HPDE6-E6E7 (cell line): Measurements from ENCODE around the gene ZNF629.
"Not testable (repeated sequence)": the region's sequence is repeated elsewhere in the genome, so short reads cannot be mapped to it uniquely, and the experiment has no call there.

ENCODE experiments used
- DNase-seq: peaks from one replicate; pipeline ENCODE4 v3.0.0; 2011; ENCODE audit warnings: missing footprints; ENCODE audit errors: extremely low spot score

ZNF629 gene

GRCh38 chr16:30786936-30787612, at the start of gene ZNF629:
ZNF629 (minus strand) TSS chr16:30787205; CDS start chr16:30784482, 2,723 bp downstream.
- DNase-seq: no peak

GRCh38 chr16:30834130-30834740, 47.2 kb upstream of the ZNF629 start:
- DNase-seq: no peak

GRCh38 chr16:30830072-30830417, 43.0 kb upstream of the ZNF629 start:
- no peak for DNase-seq

GRCh38 chr16:30829130-30830071, 42.4 kb upstream of the ZNF629 start:
- DNase-seq: no peak

GRCh38 chr16:30821891-30822290, 34.9 kb upstream of the ZNF629 start:
- no peak for DNase-seq

GRCh38 chr16:30821441-30821840, 34.4 kb upstream of the ZNF629 start:
- not testable (repeated sequence) for DNase-seq

- DNase-seq: no peak
Observed at GRCh38 chr16:30820952-30821421, 34.0 kb upstream of the ZNF629 start.

- DNase-seq: no peak
Observed at GRCh38 chr16:30816769-30817168, 29.8 kb upstream of the ZNF629 start.

- DNase-seq: no peak
Observed at GRCh38 chr16:30813821-30814189, 26.8 kb upstream of the ZNF629 start.

- DNase-seq: not testable (repeated sequence)
Observed at GRCh38 chr16:30809675-30810074, 22.7 kb upstream of the ZNF629 start.

- not testable (repeated sequence) for DNase-seq
Observed at GRCh38 chr16:30808890-30809426, 22.0 kb upstream of the ZNF629 start.

- no peak for DNase-seq
Observed at GRCh38 chr16:30808146-30808545, 21.1 kb upstream of the ZNF629 start.

- DNase-seq: peak; percentile 71
Observed at GRCh38 chr16:30805370-30806169, 18.6 kb upstream of the ZNF629 start.

- no peak for DNase-seq
Observed at GRCh38 chr16:30805056-30805369, 18.0 kb upstream of the ZNF629 start.

- no peak for DNase-seq
Observed at GRCh38 chr16:30802936-30803335, 15.9 kb upstream of the ZNF629 start.

GRCh38 chr16:30797670-30798309, 10.8 kb upstream of the ZNF629 start:
- DNase-seq: no peak

- no peak for DNase-seq
Observed at GRCh38 chr16:30794634-30795033, 7.6 kb upstream of the ZNF629 start.

- no peak for DNase-seq
Observed at GRCh38 chr16:30793508-30794069, 6.6 kb upstream of the ZNF629 start.

GRCh38 chr16:30787613-30788378, 791 bp upstream of the ZNF629 start:
- DNase-seq: no peak
